ENCODE data around the gene MLPH.
A peak's percentile ranks its signal among the peaks of the same experiment; 100 is the strongest.
"Not testable (repeated sequence)": the region's sequence is repeated elsewhere in the genome, so short reads cannot be mapped to it uniquely, and the experiment has no call there.

The MLPH gene

GRCh38 chr2:237585590-237586221 is 98.7 kb downstream of the MLPH start:
- DNase-seq (ENCODE audit: low spot score): no peak

- DNase-seq (ENCODE audit: low spot score): no peak
Measured at GRCh38 chr2:237588044-237588696, 101.1 kb downstream of the MLPH start.

GRCh38 chr2:237590272-237591140 is 103.5 kb downstream of the MLPH start, which contains the start of gene RAB17:
RAB17 (minus strand) TSS chr2:237590734; CDS start chr2:237586154, 4,580 bp downstream.
- no peak for DNase-seq (ENCODE audit: low spot score)

- DNase-seq (ENCODE audit: low spot score): no peak
Measured at GRCh38 chr2:237591141-237591881, 104.3 kb downstream of the MLPH start.

- no peak for DNase-seq (ENCODE audit: low spot score)
Measured at GRCh38 chr2:237592425-237592980, 105.5 kb downstream of the MLPH start.

- no peak for DNase-seq (ENCODE audit: low spot score)
Measured at GRCh38 chr2:237593036-237593435, 106.0 kb downstream of the MLPH start.

GRCh38 chr2:237593596-237594320 is 106.7 kb downstream of the MLPH start:
- no peak for DNase-seq (ENCODE audit: low spot score)

GRCh38 chr2:237594514-237594871 is 107.4 kb downstream of the MLPH start:
- DNase-seq (ENCODE audit: low spot score): no peak

GRCh38 chr2:237595829-237596519 is 108.9 kb downstream of the MLPH start:
- DNase-seq (ENCODE audit: low spot score): not testable (repeated sequence)

GRCh38 chr2:237596520-237597195 is 109.6 kb downstream of the MLPH start:
- DNase-seq (ENCODE audit: low spot score): no peak

GRCh38 chr2:237597196-237598145 is 110.4 kb downstream of the MLPH start:
- no peak for DNase-seq (ENCODE audit: low spot score)

- DNase-seq (ENCODE audit: low spot score): no peak
Measured at GRCh38 chr2:237598468-237599208, 111.6 kb downstream of the MLPH start.

GRCh38 chr2:237599465-237600110 is 112.5 kb downstream of the MLPH start:
- DNase-seq (ENCODE audit: low spot score): no peak

- peak; percentile 55 for DNase-seq (ENCODE audit: low spot score)
Measured at GRCh38 chr2:237600205-237600846, 113.3 kb downstream of the MLPH start.

- no peak for DNase-seq (ENCODE audit: low spot score)
Measured at GRCh38 chr2:237601453-237602116, 114.5 kb downstream of the MLPH start.

GRCh38 chr2:237602409-237602808 is 115.4 kb downstream of the MLPH start:
- no peak for DNase-seq (ENCODE audit: low spot score)
